A549 (cell line): ENCODE results near the gene PSIP1. TPM values are rescaled to one million over a fixed set of nuclear protein-coding genes. Genes with fewer than 3 reads are reported as not detected.
A peak's percentile ranks its signal among the peaks of the same experiment; 100 is the strongest.

ENCODE experiments used
- ATAC-seq, 2 experiments: fragments of 200-7000 bp in 1 of 2; fragments of >200 bp in 1 of 2; cut with Nextera tagmentation in 1 of 2; cut with Tn5 transposase in 1 of 2; 3 replicates each; pipeline versions ENCODE4 v1.8.0 to v1.9.1; 2018 to 2020; ENCODE audit warnings: mild to moderate bottlenecking in 1 of 2, moderate library complexity in 1 of 2
- CTCF ChIA-PET: fragments of 300-600 bp; sonication (Branson Sonifier 250); formaldehyde crosslinking; extraction: SDS; loops from one replicate; lab custom pipeline; 2021; ENCODE audit warnings: antibody characterized with exemption, inconsistent platforms; lab: Yijun Ruan, JAX
- POLR2A ChIA-PET: fragments of 350-600 bp; formaldehyde crosslinking; extraction: SDS; loops from one replicate; lab custom pipeline; 2021; ENCODE audit warnings: antibody characterized with exemption, inconsistent platforms; lab: Yijun Ruan, JAX
- DNase-seq, 2 experiments: peaks; one replicate each; pipeline versions ENCODE4 v3.0.0 to v3.0.0-alpha.2; 2011 to 2016; ENCODE audit warnings: low read depth in 1 of 2, low spot score in 1 of 2
- FAIRE-seq: peaks from 2 replicates; lab custom pipeline; 2011; peaks lifted over from hg19 to GRCh38; lab: Jason Lieb, UNC
- H3K27ac ChIP-seq, 2 experiments: fragments of >200 bp; sonication (Bioruptor Twin); formaldehyde crosslinking; 3 replicates each; pipeline ENCODE4 v1.5.1; 2016 to 2017
- H3K4me1 ChIP-seq: fragments of >200 bp; sonication (Bioruptor Twin); formaldehyde crosslinking; 3 replicates; pipeline ENCODE4 v1.6.1; 2016
- H3K4me2 ChIP-seq: fragments of >200 bp; sonication (Bioruptor Twin); formaldehyde crosslinking; 3 replicates; pipeline ENCODE4 v1.6.1; 2016
- H3K4me3 ChIP-seq: fragments of >200 bp; sonication (Bioruptor Twin); formaldehyde crosslinking; 3 replicates; pipeline ENCODE4 v1.5.1; 2016
- H3K9me3 ChIP-seq: fragments of >200 bp; sonication (Bioruptor Twin); formaldehyde crosslinking; 3 replicates; pipeline ENCODE4 v1.6.1; 2016
- CBX2 ChIP-seq: fragments of 200-600 bp; sonication (generic); IDR thresholded peaks from 2 replicates; pipeline ENCODE4 v1.6.1; 2016; ENCODE audit warnings: low read depth, mild to moderate bottlenecking, borderline replicate concordance
- CHD4 ChIP-seq: fragments of 200-600 bp; sonication (generic); IDR thresholded peaks from 2 replicates; pipeline ENCODE4 v1.6.1; 2016; ENCODE audit warnings: antibody characterized with exemption, mild to moderate bottlenecking, borderline replicate concordance
- EP300 ChIP-seq, 2 experiments: fragments of >200 bp; sonication (Bioruptor Twin); formaldehyde crosslinking; IDR thresholded peaks; 2 replicates in 1 of 2; 3 replicates in 1 of 2; pipeline ENCODE4 v1.6.1; 2016 to 2017
- FOSB ChIP-seq: fragments of 250-450 bp; sonication (Bioruptor Pico); IDR thresholded peaks from 2 replicates; pipeline ENCODE4 v1.5.0; 2020; ENCODE audit warnings: mild to moderate bottlenecking, moderate library complexity
- FOXS1 ChIP-seq: fragments of 250-450 bp; sonication (Bioruptor Pico); IDR thresholded peaks from 2 replicates; pipeline ENCODE4 v1.5.0; 2020; ENCODE audit warnings: mild to moderate bottlenecking, moderate library complexity
- HDAC2 ChIP-seq: fragments of 200-600 bp; sonication (generic); IDR thresholded peaks from 2 replicates; pipeline ENCODE4 v1.6.1; 2016
- HOXA7 ChIP-seq: fragments of 250-450 bp; sonication (Bioruptor Pico); IDR thresholded peaks from 2 replicates; pipeline ENCODE4 v1.5.0; 2020; ENCODE audit warnings: mild to moderate bottlenecking, moderate library complexity
- HOXB5 ChIP-seq: fragments of 250-450 bp; sonication (Bioruptor Pico); IDR thresholded peaks from 2 replicates; pipeline ENCODE4 v1.5.0; 2020; ENCODE audit warnings: mild to moderate bottlenecking, moderate library complexity
- JUN ChIP-seq, 2 experiments: fragments of >200 bp; sonication (Bioruptor Twin); formaldehyde crosslinking; IDR thresholded peaks; 2 replicates in 1 of 2; 3 replicates in 1 of 2; pipeline ENCODE4 v1.6.1; 2016 to 2017
- KDM1A ChIP-seq: fragments of 200-600 bp; sonication (generic); IDR thresholded peaks from 2 replicates; pipeline ENCODE4 v1.6.1; 2016; ENCODE audit warnings: low read depth, mild to moderate bottlenecking
- KDM5A ChIP-seq: fragments of 200-600 bp; sonication (generic); IDR thresholded peaks from 2 replicates; pipeline ENCODE4 v1.6.1; 2016; ENCODE audit warnings: antibody characterized with exemption, mild to moderate bottlenecking
- MAFK ChIP-seq: fragments of 450-650 bp; IDR thresholded peaks from 2 replicates; pipeline ENCODE4 v1.6.1; 2014; ENCODE audit not compliant: partially characterized antibody
- MYC ChIP-seq: IDR thresholded peaks from 2 replicates; pipeline ENCODE4 v1.6.1; 2012; ENCODE audit warnings: mild to moderate bottlenecking, inconsistent platforms, low read length, improper control_type of control experiment, borderline replicate concordance
- NFE2L2 ChIP-seq: fragments of 150-350 bp; conservative IDR thresholded peaks from 2 replicates; pipeline ENCODE4 v1.6.1; 2014; ENCODE audit warnings: low read length
- NR3C1 ChIP-seq: fragments of >200 bp; sonication (Bioruptor Twin); formaldehyde crosslinking; IDR thresholded peaks from 3 replicates; pipeline ENCODE4 v1.6.1; 2017
- POLR2A ChIP-seq: IDR thresholded peaks from 2 replicates; pipeline ENCODE4 v1.6.1; 2012; ENCODE audit warnings: mild to moderate bottlenecking, low read length
- POLR2AphosphoS2 ChIP-seq: conservative IDR thresholded peaks from 2 replicates; pipeline ENCODE4 v1.6.1; 2012; ENCODE audit warnings: low read length, improper control_type of control experiment, inconsistent platforms
- RAD21 ChIP-seq, 2 experiments: fragments of >200 bp in 1 of 2; sonication (Bioruptor Twin) in 1 of 2; formaldehyde crosslinking in 1 of 2; IDR thresholded peaks in 1 of 2; conservative IDR thresholded peaks in 1 of 2; 2 replicates in 1 of 2; 3 replicates in 1 of 2; pipeline ENCODE4 v1.6.1; 2012 to 2018; ENCODE audit warnings: inconsistent platforms in 1 of 2
- RFX5 ChIP-seq: fragments of 450-650 bp; IDR thresholded peaks from 2 replicates; pipeline ENCODE4 v1.7.1; 2014; ENCODE audit warnings: antibody characterized with exemption, mild to moderate bottlenecking, moderate library complexity
- SMC3 ChIP-seq: fragments of >200 bp; sonication (Bioruptor Twin); formaldehyde crosslinking; IDR thresholded peaks from 3 replicates; pipeline ENCODE4 v1.6.1; 2018; ENCODE audit warnings: inconsistent platforms
- SREBF2 ChIP-seq: fragments of 450-650 bp; IDR thresholded peaks from 2 replicates; pipeline ENCODE4 v1.6.1; 2014; ENCODE audit warnings: mild to moderate bottlenecking, moderate library complexity
- TFCP2L1 ChIP-seq: fragments of 250-450 bp; sonication (Bioruptor Pico); IDR thresholded peaks from 2 replicates; pipeline ENCODE4 v1.5.0; 2021; ENCODE audit warnings: mild to moderate bottlenecking
- TP53 ChIP-seq: fragments of 250-450 bp; sonication (Bioruptor Pico); IDR thresholded peaks from 2 replicates; pipeline ENCODE4 v1.5.0; 2021; ENCODE audit warnings: mild to moderate bottlenecking, moderate library complexity
- ZSCAN20 ChIP-seq: fragments of 250-450 bp; sonication (Bioruptor Pico); IDR thresholded peaks from 2 replicates; pipeline ENCODE4 v1.8.0; 2022; ENCODE audit warnings: mild to moderate bottlenecking, moderate library complexity
- WGBS: methylation state at CpG from one replicate; pipeline ENCODE4 v1.1.6; 2017; ENCODE audit errors: missing lambda C conversion rate; 5-methylcytosine and 5-hydroxymethylcytosine counted together
- polyA plus RNA-seq, 4 experiments: library from polyadenylated mRNA; depleted of rRNA in 3 of 4; stranded (reverse); fragments of >200 nt; fragmentation: RNase III in 1 of 4; extraction: RNeasy Plus Mini Kit Qiagen cat#74134 plus additional on column Dnase treatment in 1 of 4; gene quantifications; 2 replicates in 3 of 4; 3 replicates in 1 of 4; pipeline ENCODE4 v1.2.3, GENCODE V29; 2011 to 2017
- TF ChIP-seq, protein P1 (sequence below): fragments of >200 bp; sonication (Bioruptor Twin); formaldehyde crosslinking; IDR thresholded peaks from 3 replicates; pipeline ENCODE4 v1.5.1; 2016
- TF ChIP-seq, protein P2 (sequence below): fragments of >200 bp; sonication (Bioruptor Twin); formaldehyde crosslinking; IDR thresholded peaks from 2 replicates; pipeline ENCODE4 v1.6.1; 2016
- TF ChIP-seq, protein P3 (sequence below): fragments of 250-450 bp; sonication (Bioruptor Pico); IDR thresholded peaks from 2 replicates; pipeline ENCODE4 v1.5.0; 2021; ENCODE audit warnings: mild to moderate bottlenecking, moderate library complexity, borderline replicate concordance
- TF ChIP-seq, protein P4 (sequence below): fragments of >200 bp; sonication (Bioruptor Twin); formaldehyde crosslinking; IDR thresholded peaks from 3 replicates; pipeline ENCODE4 v1.6.1; 2016

PSIP1 gene
- polyA plus RNA-seq, 2 of the 4 experiments (the other 2 are of a cell fraction) = 84.2 to 119 TPM

DNA sequence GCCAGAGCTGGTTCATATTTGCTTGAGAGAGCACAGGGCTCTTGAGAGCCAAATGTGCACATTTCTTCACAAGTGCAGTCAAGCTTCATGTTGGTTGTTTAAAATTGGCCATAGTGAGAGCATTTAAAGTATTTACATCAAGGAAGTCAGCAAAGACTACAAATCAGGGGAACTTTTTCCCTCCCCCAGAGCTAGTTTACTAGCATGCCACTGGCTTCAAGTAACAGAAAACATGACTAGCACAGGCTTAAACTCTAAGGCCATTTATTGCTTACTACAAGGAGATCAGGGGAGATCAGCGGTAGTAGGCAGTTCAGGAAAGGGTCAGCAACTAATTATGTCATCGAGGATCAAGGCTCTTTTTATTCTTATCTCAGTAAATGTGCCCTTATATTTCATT is 31.1 kb upstream of the PSIP1 start (continued):
- no peak for TF ChIP-seq ZSCAN20 (CRISPR knock-in tag)
- TF ChIP-seq FOXS1 (CRISPR knock-in tag) = no peak
- no peak for TF ChIP-seq RAD21 (conservative IDR thresholded peaks at IDR 0.05 in 1 of 2, IDR thresholded peaks at IDR 0.05 in 1 of 2)
- TF ChIP-seq, all 56 proteins: peak for 0

DNA sequence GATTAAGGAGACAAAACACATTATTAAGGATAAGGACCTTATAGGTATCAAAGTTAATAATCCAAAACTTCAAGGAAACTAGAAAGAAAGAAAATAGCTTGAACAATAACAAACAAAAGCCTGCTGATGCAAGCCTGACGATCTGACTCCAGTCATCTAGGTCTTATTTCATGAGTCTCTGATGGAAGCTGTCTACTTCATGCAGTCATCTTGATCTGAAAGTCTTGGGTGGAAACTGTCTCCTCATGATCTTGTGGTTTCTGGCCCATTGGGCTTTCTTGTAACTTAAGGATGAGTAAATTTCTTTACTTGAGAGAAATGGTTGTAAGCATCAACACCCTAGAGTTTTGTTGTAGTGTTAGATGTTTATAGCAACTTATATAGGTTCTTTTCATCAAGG is 20.6 kb upstream of the PSIP1 start:
- ATAC-seq (no peak), FAIRE-seq (peak; percentile 43), DNase-seq (no peak)
- CTCF ChIA-PET = no interaction called here
- POLR2A ChIA-PET = interaction anchor here (2.0 kb wide), 1 partner anchor 21 kb away, joined by 5 read pairs; the partner anchor contains the start of gene CCDC171
- H3K9me3 ChIP-seq = no peaks in the 10 kb centered on the region
- no peak overlapping the region for H3K4me3 ChIP-seq
- no peaks in the 10 kb centered on the region for H3K4me1 ChIP-seq
- H3K27ac ChIP-seq = no peak overlapping the region
- no peak for TF ChIP-seq CBX2
- no peak for TF ChIP-seq EP300 (IDR thresholded peaks at IDR 0.05)
- no peak for TF ChIP-seq SREBF2
- TF ChIP-seq, protein P1, sequence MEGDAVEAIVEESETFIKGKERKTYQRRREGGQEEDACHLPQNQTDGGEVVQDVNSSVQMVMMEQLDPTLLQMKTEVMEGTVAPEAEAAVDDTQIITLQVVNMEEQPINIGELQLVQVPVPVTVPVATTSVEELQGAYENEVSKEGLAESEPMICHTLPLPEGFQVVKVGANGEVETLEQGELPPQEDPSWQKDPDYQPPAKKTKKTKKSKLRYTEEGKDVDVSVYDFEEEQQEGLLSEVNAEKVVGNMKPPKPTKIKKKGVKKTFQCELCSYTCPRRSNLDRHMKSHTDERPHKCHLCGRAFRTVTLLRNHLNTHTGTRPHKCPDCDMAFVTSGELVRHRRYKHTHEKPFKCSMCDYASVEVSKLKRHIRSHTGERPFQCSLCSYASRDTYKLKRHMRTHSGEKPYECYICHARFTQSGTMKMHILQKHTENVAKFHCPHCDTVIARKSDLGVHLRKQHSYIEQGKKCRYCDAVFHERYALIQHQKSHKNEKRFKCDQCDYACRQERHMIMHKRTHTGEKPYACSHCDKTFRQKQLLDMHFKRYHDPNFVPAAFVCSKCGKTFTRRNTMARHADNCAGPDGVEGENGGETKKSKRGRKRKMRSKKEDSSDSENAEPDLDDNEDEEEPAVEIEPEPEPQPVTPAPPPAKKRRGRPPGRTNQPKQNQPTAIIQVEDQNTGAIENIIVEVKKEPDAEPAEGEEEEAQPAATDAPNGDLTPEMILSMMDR = no peak
- no peak for TF ChIP-seq TFCP2L1 (CRISPR knock-in tag)
- no peak for TF ChIP-seq MAFK
- no peak for TF ChIP-seq HDAC2
- TF ChIP-seq NR3C1 = no peak
- TF ChIP-seq KDM1A = no peak
- TF ChIP-seq HOXA7 (CRISPR knock-in tag) = no peak
- TF ChIP-seq RFX5 = no peak
- TF ChIP-seq, protein P2, sequence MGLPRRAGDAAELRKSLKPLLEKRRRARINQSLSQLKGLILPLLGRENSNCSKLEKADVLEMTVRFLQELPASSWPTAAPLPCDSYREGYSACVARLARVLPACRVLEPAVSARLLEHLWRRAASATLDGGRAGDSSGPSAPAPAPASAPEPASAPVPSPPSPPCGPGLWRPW = no peak
- no peak for TF ChIP-seq MYC
- TF ChIP-seq, protein P3, sequence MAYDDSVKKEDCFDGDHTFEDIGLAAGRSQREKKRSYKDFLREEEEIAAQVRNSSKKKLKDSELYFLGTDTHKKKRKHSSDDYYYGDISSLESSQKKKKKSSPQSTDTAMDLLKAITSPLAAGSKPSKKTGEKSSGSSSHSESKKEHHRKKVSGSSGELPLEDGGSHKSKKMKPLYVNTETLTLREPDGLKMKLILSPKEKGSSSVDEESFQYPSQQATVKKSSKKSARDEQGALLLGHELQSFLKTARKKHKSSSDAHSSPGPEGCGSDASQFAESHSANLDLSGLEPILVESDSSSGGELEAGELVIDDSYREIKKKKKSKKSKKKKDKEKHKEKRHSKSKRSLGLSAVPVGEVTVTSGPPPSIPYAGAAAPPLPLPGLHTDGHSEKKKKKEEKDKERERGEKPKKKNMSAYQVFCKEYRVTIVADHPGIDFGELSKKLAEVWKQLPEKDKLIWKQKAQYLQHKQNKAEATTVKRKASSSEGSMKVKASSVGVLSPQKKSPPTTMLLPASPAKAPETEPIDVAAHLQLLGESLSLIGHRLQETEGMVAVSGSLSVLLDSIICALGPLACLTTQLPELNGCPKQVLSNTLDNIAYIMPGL (CRISPR knock-in tag) = no peak
- no peak for TF ChIP-seq FOSB (CRISPR knock-in tag)
- TF ChIP-seq SMC3 = no peak
- no peak for TF ChIP-seq KDM5A
- no peak overlapping the region for H3K4me2 ChIP-seq
- 12% methylated on average over 1 of the region's 1 CpG for WGBS

DNA sequence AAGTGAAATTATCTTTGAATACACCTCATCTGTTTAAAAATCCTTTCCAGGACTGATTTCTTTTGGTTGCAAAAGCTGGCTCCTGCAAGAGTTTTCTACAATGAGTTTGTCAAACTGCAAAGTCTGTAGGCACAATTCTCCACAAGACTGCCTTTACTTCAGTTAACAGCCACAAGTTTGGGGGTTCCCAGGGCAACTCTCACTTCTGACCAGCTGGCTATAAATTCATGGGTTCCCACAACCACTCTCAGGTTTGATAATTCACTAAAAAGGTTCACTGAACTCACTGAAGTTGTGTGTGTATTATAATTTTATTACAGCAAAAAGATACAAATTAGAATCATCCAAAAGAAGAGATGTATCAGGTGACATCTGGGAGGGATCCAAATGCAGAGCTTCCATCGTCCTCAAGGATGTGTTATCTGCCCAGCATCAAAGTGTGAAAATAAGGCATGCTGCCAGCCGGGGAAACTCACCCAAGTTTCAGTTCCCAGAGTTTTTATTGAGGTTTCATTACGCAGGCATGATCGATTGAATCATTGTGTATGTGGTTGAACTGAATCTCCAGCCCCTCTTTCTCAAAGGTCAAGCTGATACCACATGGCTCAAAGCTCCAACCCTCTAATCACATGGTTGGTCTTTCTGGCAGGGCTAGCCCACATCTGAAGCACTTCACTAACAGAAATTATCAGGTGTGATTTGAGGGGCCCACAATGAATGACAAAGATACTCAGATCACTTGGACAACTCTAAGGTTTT is 19.0 kb upstream of the PSIP1 start:
- no peak overlapping the region for H3K4me3 ChIP-seq
- no peak for DNase-seq
- CTCF ChIA-PET = interaction anchor here (0.6 to 1.2 kb wide), 3 partner anchors 10 to 210 kb away, joined by 3 to 5 read pairs (median 3); no protein-coding TSS in a partner anchor
- H3K4me1 ChIP-seq = no peaks in the 10 kb centered on the region
- ATAC-seq = no peak
- H3K9me3 ChIP-seq = no peaks in the 10 kb centered on the region
- no peak overlapping the region for H3K4me2 ChIP-seq
- 76% methylated on average over 4 of the region's 4 CpGs for WGBS
- POLR2A ChIA-PET = interaction anchor here (2.0 kb wide), 1 partner anchor 23 kb away, joined by 5 read pairs; the partner anchor contains the start of gene CCDC171
- no peak for FAIRE-seq
- H3K27ac ChIP-seq = no peak overlapping the region
- TF ChIP-seq, protein P4, sequence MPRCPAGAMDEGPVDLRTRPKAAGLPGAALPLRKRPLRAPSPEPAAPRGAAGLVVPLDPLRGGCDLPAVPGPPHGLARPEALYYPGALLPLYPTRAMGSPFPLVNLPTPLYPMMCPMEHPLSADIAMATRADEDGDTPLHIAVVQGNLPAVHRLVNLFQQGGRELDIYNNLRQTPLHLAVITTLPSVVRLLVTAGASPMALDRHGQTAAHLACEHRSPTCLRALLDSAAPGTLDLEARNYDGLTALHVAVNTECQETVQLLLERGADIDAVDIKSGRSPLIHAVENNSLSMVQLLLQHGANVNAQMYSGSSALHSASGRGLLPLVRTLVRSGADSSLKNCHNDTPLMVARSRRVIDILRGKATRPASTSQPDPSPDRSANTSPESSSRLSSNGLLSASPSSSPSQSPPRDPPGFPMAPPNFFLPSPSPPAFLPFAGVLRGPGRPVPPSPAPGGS = no peak
- no peak for TF ChIP-seq FOSB (CRISPR knock-in tag)
- TF ChIP-seq POLR2A = no peak
- TF ChIP-seq NFE2L2 = no peak
- TF ChIP-seq, protein P3 (CRISPR knock-in tag) = no peak
- no peak for TF ChIP-seq POLR2AphosphoS2
- no peak for TF ChIP-seq HOXB5 (CRISPR knock-in tag)
- TF ChIP-seq TP53 (CRISPR knock-in tag) = no peak
- no peak for TF ChIP-seq SMC3
- no peak for TF ChIP-seq CBX2
- TF ChIP-seq CHD4 = no peak
- TF ChIP-seq JUN (IDR thresholded peaks at IDR 0.05) = no peak
